Spleen (tissue), 7 donors: ENCODE data around the gene PHF24.

Experiments
- POLR2A ChIP-seq, 3 donors: fragments of 450-650 bp; IDR thresholded peaks; one replicate each; pipeline ENCODE4 v1.5.1; 2017; ENCODE audit warnings: antibody characterized with exemption in 3 of 3, mild to moderate bottlenecking in 1 of 3
- POLR2AphosphoS5 ChIP-seq, 3 donors: sonication (generic); formaldehyde crosslinking; IDR thresholded peaks; one replicate each; pipeline ENCODE4 v1.5.1; 2017; ENCODE audit warnings: antibody characterized with exemption in 3 of 3
- TF ChIP-seq, protein P1 (sequence below), 11 experiments: fragments of 200-600 bp in 7 of 11; fragments of 450-650 bp in 4 of 11; sonication (generic) in 4 of 11; IDR thresholded peaks in 8 of 11; conservative IDR thresholded peaks in 3 of 11; 1 replicate in 7 of 11; 2 replicates in 4 of 11; pipeline versions ENCODE4 v1.4.0 to v1.8.0; 2016 to 2021; ENCODE audit warnings: antibody characterized with exemption in 11 of 11, inconsistent platforms in 4 of 11, mild to moderate bottlenecking in 1 of 11
- donor health status: DM: no; HTN: no; CAD: no; lungs with moderate emphysema.
- donor health status: DM: no; HTN: no; CAD: no.
- donor health status: DM: no; HTN: no; CAD: no.

DNA sequence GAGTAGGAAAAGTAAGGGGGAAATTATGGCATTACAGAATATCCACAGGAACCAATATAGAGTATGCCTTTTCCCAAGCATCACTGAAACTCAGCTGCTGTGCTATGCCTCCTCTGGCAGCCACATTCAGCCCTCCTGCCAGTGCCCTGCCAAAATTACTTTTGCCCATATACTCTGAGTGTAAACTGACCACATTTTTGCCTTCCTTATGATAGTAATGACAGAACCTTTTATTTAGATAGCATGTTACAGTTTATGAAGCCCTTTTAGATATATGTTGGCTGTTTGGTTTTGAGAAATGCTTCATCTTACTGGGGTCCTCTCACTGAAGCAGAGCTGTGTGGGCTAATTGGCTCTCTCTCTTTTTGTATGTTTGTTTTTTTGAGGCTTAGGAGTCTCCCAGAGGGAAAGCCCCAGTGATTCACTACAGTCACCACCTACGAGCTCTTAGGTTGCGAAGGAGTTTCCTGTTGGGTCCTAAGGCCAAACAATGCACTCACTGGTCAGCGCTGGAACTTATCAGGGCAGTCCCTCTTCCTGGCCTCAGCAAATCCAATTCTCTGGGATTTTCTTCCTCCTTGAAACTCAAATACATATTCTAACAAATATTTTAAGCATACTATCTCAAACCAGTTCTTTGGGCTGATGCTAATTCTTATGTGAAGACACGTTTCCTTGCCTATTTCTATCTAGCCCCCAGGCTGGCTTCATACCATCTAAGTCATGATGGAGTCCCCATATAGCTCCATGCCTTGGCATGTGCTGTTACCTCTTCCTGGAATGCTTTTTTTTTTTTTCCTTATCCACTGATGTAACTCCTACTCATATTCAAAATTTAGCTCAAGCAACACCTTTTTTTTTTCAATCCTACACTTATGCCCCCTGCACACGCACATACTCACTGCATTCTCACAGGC lies 3.7 kb downstream of the PHF24 start:
- TF ChIP-seq, protein P1, sequence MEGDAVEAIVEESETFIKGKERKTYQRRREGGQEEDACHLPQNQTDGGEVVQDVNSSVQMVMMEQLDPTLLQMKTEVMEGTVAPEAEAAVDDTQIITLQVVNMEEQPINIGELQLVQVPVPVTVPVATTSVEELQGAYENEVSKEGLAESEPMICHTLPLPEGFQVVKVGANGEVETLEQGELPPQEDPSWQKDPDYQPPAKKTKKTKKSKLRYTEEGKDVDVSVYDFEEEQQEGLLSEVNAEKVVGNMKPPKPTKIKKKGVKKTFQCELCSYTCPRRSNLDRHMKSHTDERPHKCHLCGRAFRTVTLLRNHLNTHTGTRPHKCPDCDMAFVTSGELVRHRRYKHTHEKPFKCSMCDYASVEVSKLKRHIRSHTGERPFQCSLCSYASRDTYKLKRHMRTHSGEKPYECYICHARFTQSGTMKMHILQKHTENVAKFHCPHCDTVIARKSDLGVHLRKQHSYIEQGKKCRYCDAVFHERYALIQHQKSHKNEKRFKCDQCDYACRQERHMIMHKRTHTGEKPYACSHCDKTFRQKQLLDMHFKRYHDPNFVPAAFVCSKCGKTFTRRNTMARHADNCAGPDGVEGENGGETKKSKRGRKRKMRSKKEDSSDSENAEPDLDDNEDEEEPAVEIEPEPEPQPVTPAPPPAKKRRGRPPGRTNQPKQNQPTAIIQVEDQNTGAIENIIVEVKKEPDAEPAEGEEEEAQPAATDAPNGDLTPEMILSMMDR (IDR thresholded peaks at IDR 0.05 in 8 of 11, conservative IDR thresholded peaks at IDR 0.05 in 3 of 11), result no peak
- TF ChIP-seq POLR2AphosphoS5 (IDR thresholded peaks at IDR 0.05), result no peak
- TF ChIP-seq POLR2A (IDR thresholded peaks at IDR 0.05), result no peak
